Measurements from ENCODE around the gene GPATCH4.

GRCh38 chr1:156574039-156574633 lies 27.1 kb downstream of the GPATCH4 start:
- TF ChIP-seq POLR2A (IDR thresholded peaks at IDR 0.05; ENCODE audit: low read depth, low read length): no peak
- TF ChIP-seq POLR2AphosphoS5 (IDR thresholded peaks at IDR 0.05; ENCODE audit: low read depth, low read length): no peak
- no peak for TF ChIP-seq TAF1 (IDR thresholded peaks at IDR 0.05; ENCODE audit: low read depth, low read length)
- no peak for TF ChIP-seq SPI1 (IDR thresholded peaks at IDR 0.05; ENCODE audit: low read depth, low read length)
- TF ChIP-seq PAX5 (IDR thresholded peaks at IDR 0.05; ENCODE audit: insufficient read depth, low read length, severe bottlenecking): no peak

Measured in GM12891 (cell line).